ENCODE data around the gene SMYD3.
A peak's percentile ranks its signal among the peaks of the same experiment; 100 is the strongest.

Gene SMYD3

DNA sequence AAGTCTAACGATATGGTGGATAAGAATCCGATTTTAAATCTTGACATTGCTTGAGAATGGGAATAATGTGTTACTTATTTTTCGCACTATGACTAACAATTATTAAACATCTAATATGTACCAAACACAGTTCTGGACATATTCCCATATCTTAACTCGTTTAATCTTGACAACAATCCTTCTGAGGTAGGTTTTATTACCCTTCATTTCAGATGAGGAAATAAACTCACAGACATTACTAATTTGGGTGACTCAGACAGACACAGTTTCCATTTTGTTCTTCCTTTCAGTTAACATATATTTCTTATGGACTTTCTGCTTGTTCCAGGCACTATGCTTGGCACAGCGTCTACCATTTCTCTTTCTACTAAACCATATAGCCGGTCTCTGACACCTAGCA is 244.8 kb downstream of the SMYD3 start:
- TF ChIP-seq, protein P1, sequence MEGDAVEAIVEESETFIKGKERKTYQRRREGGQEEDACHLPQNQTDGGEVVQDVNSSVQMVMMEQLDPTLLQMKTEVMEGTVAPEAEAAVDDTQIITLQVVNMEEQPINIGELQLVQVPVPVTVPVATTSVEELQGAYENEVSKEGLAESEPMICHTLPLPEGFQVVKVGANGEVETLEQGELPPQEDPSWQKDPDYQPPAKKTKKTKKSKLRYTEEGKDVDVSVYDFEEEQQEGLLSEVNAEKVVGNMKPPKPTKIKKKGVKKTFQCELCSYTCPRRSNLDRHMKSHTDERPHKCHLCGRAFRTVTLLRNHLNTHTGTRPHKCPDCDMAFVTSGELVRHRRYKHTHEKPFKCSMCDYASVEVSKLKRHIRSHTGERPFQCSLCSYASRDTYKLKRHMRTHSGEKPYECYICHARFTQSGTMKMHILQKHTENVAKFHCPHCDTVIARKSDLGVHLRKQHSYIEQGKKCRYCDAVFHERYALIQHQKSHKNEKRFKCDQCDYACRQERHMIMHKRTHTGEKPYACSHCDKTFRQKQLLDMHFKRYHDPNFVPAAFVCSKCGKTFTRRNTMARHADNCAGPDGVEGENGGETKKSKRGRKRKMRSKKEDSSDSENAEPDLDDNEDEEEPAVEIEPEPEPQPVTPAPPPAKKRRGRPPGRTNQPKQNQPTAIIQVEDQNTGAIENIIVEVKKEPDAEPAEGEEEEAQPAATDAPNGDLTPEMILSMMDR (IDR thresholded peaks at IDR 0.05; ENCODE audit: low read depth, low read length), result no peak
- Histone ChIP-seq H3K9me3 (no peaks in the 10 kb centered on the region; the same call in 1 of the 2 replicates), H3K36me3 (no peaks in the 10 kb centered on the region), H3K4me3 (ENCODE audit: low read depth, low read length) (no peak overlapping the region), H3K4me1 (no peaks in the 10 kb centered on the region), H3K27me3 (no peaks in the 10 kb centered on the region)
- DNase-seq, result no peak

DNA sequence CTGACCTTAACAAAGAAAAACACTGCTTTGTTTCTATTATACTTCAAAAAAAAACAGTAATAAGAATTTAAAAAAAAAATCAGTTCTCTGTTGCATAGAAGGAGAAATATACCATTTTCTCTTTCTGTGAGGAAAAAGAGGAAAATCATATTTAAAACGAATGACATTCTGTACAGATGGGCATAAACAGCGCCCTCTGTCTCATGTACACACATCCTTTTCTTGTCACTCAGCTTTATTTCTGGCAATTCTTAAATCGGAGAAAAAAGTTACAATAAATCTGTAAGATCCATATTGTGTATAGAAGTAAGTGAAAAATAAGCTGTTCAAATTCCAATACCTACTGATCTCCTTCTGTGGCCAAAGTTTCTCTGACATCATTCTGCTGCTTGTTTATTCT is 245.4 kb downstream of the SMYD3 start:
- TF ChIP-seq, protein P1 (IDR thresholded peaks at IDR 0.05; ENCODE audit: low read depth, low read length), result peak; percentile 57
- Histone ChIP-seq H3K4me3 (ENCODE audit: low read depth, low read length) (no peak overlapping the region), H3K27me3 (no peaks in the 10 kb centered on the region), H3K4me1 (no peaks in the 10 kb centered on the region), H3K9me3 (no peaks in the 10 kb centered on the region; the same call in 1 of the 2 replicates), H3K36me3 (no peaks in the 10 kb centered on the region)
- DNase-seq, result no peak

DNA sequence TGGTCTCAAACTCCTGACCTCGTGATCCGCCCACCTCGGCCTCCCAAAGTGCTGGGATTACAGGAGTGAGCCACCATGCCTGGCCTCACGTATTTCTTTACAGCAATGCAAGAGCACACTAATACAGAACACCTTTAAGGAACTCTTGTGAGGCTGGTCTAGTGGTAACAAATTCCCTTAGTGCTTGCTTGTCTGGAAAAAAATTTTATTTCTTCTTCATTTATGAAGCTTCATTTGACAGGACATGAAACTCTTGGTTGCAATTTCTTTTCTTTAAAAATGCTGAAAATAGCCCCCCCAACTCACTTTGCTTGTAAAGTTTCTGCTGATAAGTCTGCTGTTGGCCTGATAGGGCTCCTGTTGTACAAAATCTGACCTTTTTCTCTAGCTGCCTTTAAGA is 248.8 kb downstream of the SMYD3 start:
- Histone ChIP-seq H3K9me3 (no peaks in the 10 kb centered on the region; the same call in 1 of the 2 replicates), H3K36me3 (no peaks in the 10 kb centered on the region), H3K27me3 (no peaks in the 10 kb centered on the region), H3K4me3 (ENCODE audit: low read depth, low read length) (no peak overlapping the region), H3K4me1 (no peaks in the 10 kb centered on the region)
- TF ChIP-seq, protein P1 (IDR thresholded peaks at IDR 0.05; ENCODE audit: low read depth, low read length), result no peak
- no peak for DNase-seq

DNA sequence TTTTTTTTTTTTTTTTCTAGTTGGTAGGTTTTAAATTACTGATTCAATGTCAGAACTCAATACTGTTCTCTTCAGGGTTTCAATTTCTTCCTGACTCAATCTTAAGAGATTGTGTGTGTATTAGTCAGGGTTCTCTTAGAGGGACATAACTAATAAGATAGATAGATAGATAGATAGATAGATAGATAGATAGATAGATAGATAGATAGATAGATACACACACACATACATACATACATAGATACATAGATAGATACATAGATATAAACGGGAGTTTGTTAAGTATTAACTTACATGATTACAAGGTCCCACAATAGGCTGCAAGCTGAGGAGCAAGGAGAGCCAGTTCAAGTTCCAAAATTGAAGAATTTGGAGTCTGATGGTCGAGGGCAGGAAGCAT is 251.3 kb downstream of the SMYD3 start:
- H3K27me3 ChIP-seq, result no peaks in the 10 kb centered on the region
- H3K4me3 ChIP-seq (ENCODE audit: low read depth, low read length), result no peak overlapping the region
- TF ChIP-seq, protein P1 (IDR thresholded peaks at IDR 0.05; ENCODE audit: low read depth, low read length), result no peak
- H3K9me3 ChIP-seq, result no peaks in the 10 kb centered on the region; the same call in 1 of the 2 replicates
- DNase-seq, result no peak
- H3K4me1 ChIP-seq, result no peaks in the 10 kb centered on the region
- no peaks in the 10 kb centered on the region for H3K36me3 ChIP-seq

DNA sequence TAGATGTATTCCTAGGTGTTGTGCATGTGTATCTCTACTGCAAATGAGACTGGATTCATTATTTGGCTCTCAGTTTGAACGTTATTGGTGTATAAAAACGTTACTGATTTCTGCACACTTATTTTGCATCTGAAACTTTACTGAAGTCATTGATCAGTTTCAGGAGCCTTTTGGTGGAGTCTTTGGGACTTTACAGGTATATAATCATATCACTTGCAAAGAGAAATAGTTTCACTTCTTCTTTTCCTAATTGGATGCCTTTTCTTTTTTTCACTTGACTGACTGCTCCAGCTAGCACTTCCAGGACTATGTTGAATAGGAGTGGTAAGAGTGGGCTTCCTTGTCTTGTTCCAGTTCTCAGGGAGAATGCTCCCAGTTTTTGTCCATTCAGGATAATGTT is 252.2 kb downstream of the SMYD3 start:
- Histone ChIP-seq H3K9me3 (no peaks in the 10 kb centered on the region; the same call in 1 of the 2 replicates), H3K4me3 (ENCODE audit: low read depth, low read length) (no peak overlapping the region), H3K36me3 (no peaks in the 10 kb centered on the region), H3K27me3 (no peaks in the 10 kb centered on the region), H3K4me1 (no peaks in the 10 kb centered on the region)
- TF ChIP-seq, protein P1 (IDR thresholded peaks at IDR 0.05; ENCODE audit: low read depth, low read length), result no peak
- no peak for DNase-seq

DNA sequence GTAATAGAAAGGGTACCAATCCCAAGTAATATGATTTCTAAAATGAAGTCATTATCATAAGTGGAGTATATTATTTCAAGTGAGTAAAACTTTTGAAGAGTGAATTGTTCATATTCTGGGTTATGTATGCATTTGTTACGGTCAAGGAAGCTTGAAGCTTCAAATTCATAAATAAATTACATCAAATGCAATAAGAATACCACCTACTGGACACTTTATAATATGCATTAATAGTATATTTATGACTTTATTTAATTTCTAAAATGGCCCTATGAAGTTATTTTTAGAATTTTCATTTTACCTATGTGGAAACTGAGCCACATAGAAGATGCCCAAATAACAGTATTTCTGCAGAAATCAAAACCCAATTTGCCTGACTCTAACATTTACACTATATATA is 260.6 kb downstream of the SMYD3 start:
- H3K36me3 ChIP-seq, result no peaks in the 10 kb centered on the region
- no peaks in the 10 kb centered on the region for H3K4me1 ChIP-seq
- no peaks in the 10 kb centered on the region for H3K27me3 ChIP-seq
- DNase-seq, result no peak
- TF ChIP-seq, protein P1 (IDR thresholded peaks at IDR 0.05; ENCODE audit: low read depth, low read length), result no peak
- H3K9me3 ChIP-seq, result no peaks in the 10 kb centered on the region
- no peak overlapping the region for H3K4me3 ChIP-seq (ENCODE audit: low read depth, low read length)
